Measurements from ENCODE around the gene OVCA2. TPM values are rescaled to one million over a fixed set of nuclear protein-coding genes. Genes with fewer than 3 reads are reported as not detected.

Gene OVCA2
- total RNA-seq, 1 experiment from 2014 or later, result 42.5 TPM

DNA sequence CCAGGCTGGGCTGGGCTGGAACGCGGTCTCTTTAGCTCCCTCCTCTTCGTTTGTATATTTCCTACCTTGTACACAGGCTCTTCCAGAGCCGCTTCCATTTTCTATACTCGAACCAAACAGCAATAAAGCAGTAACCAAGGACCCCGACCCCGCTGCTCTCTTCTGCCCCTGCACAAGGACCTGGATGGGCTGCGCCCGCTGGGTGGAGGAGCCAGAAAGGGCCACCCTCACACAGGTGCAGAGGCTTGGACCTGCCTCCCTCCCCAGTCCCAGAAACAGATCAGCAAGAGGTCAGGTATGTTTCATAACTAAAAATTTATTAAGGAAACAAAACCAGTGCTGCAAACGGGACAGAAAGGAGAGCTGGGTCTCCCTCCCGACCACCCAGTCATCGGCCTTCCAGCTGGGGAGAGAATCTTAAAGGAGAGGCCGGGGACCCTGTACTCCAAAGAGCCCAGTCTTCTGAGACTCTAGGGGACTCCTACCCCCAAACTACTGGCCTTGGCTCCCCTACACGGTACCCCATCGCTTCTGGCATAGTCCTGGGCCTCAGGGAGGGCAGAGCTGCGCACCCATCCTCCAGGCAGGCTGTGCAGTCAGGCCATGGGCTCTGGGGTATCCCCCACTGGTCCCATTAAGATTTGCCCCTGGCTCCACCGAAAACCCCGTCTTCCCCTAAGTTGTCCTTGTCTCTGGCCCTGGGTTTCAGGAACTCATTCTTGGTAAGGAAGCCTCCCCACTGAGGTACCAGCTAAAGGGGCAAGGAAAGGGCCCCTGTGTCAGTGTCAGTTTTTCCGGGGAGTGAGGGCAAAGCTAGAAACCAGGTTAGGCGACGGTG, 17.9 kb downstream of the OVCA2 start:
- ChIA-PET POLR2A (interaction anchor here (0.6 kb wide), 1 partner anchor 11 kb away, joined by 3 read pairs; no protein-coding TSS in a partner anchor), CTCF (interaction anchor here (0.6 kb wide), 1 partner anchor 189 kb away, joined by 3 read pairs; no protein-coding TSS in a partner anchor)
- Histone ChIP-seq H3K27me3 (ENCODE audit: control insufficient read depth, insufficient read depth, low read length) (no peaks in the 10 kb centered on the region), H3K9me3 (ENCODE audit: control insufficient read depth, insufficient read depth, low read depth, low read length) (no peaks in the 10 kb centered on the region), H3K36me3 (ENCODE audit: control insufficient read depth, insufficient read depth, low read length) (no peaks in the 10 kb centered on the region), H3K4me1 (ENCODE audit: control insufficient read depth, insufficient read depth, low read length) (no peaks in the 10 kb centered on the region), H3K4me3 (ENCODE audit: low read depth in 2 of 2, low read length in 2 of 2) (no peak overlapping the region), H3K27ac (ENCODE audit: low read length) (no peak overlapping the region)
- in situ Hi-C loops (cut with HindIII; ENCODE audit: low pct_unique_long_range_greater_than_20kb, low sequenced_read_pairs) (no loop called here), intact Hi-C loops (cut with micrococcal nuclease; ENCODE audit: unreplicated experiment) (no loop called here)
- BruUV-seq (replicated peaks), result TSS peak; percentile 69
- TF ChIP-seq, protein P1, sequence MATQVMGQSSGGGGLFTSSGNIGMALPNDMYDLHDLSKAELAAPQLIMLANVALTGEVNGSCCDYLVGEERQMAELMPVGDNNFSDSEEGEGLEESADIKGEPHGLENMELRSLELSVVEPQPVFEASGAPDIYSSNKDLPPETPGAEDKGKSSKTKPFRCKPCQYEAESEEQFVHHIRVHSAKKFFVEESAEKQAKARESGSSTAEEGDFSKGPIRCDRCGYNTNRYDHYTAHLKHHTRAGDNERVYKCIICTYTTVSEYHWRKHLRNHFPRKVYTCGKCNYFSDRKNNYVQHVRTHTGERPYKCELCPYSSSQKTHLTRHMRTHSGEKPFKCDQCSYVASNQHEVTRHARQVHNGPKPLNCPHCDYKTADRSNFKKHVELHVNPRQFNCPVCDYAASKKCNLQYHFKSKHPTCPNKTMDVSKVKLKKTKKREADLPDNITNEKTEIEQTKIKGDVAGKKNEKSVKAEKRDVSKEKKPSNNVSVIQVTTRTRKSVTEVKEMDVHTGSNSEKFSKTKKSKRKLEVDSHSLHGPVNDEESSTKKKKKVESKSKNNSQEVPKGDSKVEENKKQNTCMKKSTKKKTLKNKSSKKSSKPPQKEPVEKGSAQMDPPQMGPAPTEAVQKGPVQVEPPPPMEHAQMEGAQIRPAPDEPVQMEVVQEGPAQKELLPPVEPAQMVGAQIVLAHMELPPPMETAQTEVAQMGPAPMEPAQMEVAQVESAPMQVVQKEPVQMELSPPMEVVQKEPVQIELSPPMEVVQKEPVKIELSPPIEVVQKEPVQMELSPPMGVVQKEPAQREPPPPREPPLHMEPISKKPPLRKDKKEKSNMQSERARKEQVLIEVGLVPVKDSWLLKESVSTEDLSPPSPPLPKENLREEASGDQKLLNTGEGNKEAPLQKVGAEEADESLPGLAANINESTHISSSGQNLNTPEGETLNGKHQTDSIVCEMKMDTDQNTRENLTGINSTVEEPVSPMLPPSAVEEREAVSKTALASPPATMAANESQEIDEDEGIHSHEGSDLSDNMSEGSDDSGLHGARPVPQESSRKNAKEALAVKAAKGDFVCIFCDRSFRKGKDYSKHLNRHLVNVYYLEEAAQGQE (IDR thresholded peaks at IDR 0.05; ENCODE audit: insufficient read depth in 1 of 2, low read depth in 2 of 2, low read length in 1 of 2), result no peak
- TF ChIP-seq SIN3A (IDR thresholded peaks at IDR 0.05; ENCODE audit: borderline replicate concordance, insufficient read depth, low read depth, low read length) (no peak), POLR2AphosphoS5 (IDR thresholded peaks at IDR 0.05; ENCODE audit: low read depth, low read length) (no peak), TCF7L2 (IDR thresholded peaks at IDR 0.05; ENCODE audit: low read depth, low read length) (no peak)
- TF ChIP-seq, protein P2, sequence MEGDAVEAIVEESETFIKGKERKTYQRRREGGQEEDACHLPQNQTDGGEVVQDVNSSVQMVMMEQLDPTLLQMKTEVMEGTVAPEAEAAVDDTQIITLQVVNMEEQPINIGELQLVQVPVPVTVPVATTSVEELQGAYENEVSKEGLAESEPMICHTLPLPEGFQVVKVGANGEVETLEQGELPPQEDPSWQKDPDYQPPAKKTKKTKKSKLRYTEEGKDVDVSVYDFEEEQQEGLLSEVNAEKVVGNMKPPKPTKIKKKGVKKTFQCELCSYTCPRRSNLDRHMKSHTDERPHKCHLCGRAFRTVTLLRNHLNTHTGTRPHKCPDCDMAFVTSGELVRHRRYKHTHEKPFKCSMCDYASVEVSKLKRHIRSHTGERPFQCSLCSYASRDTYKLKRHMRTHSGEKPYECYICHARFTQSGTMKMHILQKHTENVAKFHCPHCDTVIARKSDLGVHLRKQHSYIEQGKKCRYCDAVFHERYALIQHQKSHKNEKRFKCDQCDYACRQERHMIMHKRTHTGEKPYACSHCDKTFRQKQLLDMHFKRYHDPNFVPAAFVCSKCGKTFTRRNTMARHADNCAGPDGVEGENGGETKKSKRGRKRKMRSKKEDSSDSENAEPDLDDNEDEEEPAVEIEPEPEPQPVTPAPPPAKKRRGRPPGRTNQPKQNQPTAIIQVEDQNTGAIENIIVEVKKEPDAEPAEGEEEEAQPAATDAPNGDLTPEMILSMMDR (IDR thresholded peaks at IDR 0.05), result no peak
- DNase-seq (ENCODE audit: low read depth, low spot score) (no peak), ATAC-seq (no peak)

DNA sequence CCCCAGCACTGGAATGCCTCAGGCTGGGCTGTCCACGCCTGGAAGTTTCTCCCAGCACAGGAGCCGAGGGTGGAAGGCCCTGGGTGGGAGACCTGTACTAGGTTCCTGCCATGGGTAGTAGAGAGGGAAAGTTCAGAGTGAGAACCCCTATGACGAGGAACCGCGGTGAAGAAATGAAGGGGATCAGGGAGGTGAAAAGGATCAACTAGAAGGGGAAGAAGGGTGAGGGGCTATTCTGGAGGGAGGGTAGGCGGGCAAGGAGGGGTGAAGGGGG, 18.5 kb downstream of the OVCA2 start:
- Histone ChIP-seq H3K27me3 (ENCODE audit: control insufficient read depth, insufficient read depth, low read length) (no peaks in the 10 kb centered on the region), H3K4me3 (ENCODE audit: low read depth in 2 of 2, low read length in 2 of 2) (no peak overlapping the region), H3K27ac (ENCODE audit: low read length) (no peak overlapping the region), H3K4me1 (ENCODE audit: control insufficient read depth, insufficient read depth, low read length) (no peaks in the 10 kb centered on the region), H3K36me3 (ENCODE audit: control insufficient read depth, insufficient read depth, low read length) (no peaks in the 10 kb centered on the region), H3K9me3 (ENCODE audit: control insufficient read depth, insufficient read depth, low read depth, low read length) (no peaks in the 10 kb centered on the region)
- intact Hi-C loops (cut with micrococcal nuclease; ENCODE audit: unreplicated experiment), result no loop called here
- in situ Hi-C loops (cut with HindIII; ENCODE audit: low pct_unique_long_range_greater_than_20kb, low sequenced_read_pairs), result no loop called here
- no peak for DNase-seq (ENCODE audit: low read depth, low spot score)
- TF ChIP-seq SIN3A (IDR thresholded peaks at IDR 0.05; ENCODE audit: borderline replicate concordance, insufficient read depth, low read depth, low read length) (no peak), POLR2AphosphoS5 (IDR thresholded peaks at IDR 0.05; ENCODE audit: low read depth, low read length) (no peak), TCF7L2 (IDR thresholded peaks at IDR 0.05; ENCODE audit: low read depth, low read length) (no peak)
- TF ChIP-seq, protein P1 (IDR thresholded peaks at IDR 0.05; ENCODE audit: insufficient read depth in 1 of 2, low read depth in 2 of 2, low read length in 1 of 2), result no peak
- TF ChIP-seq, protein P2 (IDR thresholded peaks at IDR 0.05), result no peak
- no peak for ATAC-seq
- BruUV-seq (replicated peaks), result no TSS peak
- POLR2A ChIA-PET, result interaction anchor here (0.6 kb wide), 1 partner anchor 12 kb away, joined by 3 read pairs; no protein-coding TSS in a partner anchor
- CTCF ChIA-PET, result interaction anchor here (0.6 kb wide), 1 partner anchor 188 kb away, joined by 3 read pairs; no protein-coding TSS in a partner anchor
